B cell (primary cell): ENCODE data around the gene RPS21. TPM values are rescaled to one million over a fixed set of nuclear protein-coding genes. Genes with fewer than 3 reads are reported as not detected.

ENCODE experiments used
- ATAC-seq: fragments of 200-7000 bp; cut with Tn5 transposase; one replicate; pipeline ENCODE4 v1.10.0; 2021; ENCODE audit warnings: low read depth, mild to moderate bottlenecking, moderate number of reproducible peaks, moderate library complexity
- CTCF ChIA-PET: fragments of 350-600 bp; sonication (Branson Sonifier 250); formaldehyde crosslinking; loops from one replicate; lab custom pipeline; 2021; ENCODE audit warnings: antibody characterized with exemption, inconsistent platforms; lab: Charles Lee
- POLR2A ChIA-PET: fragments of 350-600 bp; sonication (Branson Sonifier 250); formaldehyde crosslinking; loops from one replicate; lab custom pipeline; 2021; ENCODE audit warnings: antibody characterized with exemption; lab: Charles Lee
- DNase-seq: peaks from one replicate; pipeline ENCODE4 v3.0.0; 2013
- H2AFZ ChIP-seq: 2 replicates; pipeline ENCODE4 v1.6.1; 2012; ENCODE audit warnings: mild to moderate bottlenecking, low read depth, low read length; ENCODE audit not compliant: insufficient read depth, poor library complexity, severe bottlenecking
- H3K27ac ChIP-seq, 2 donors: 1 replicate in 1 of 2; 2 replicates in 1 of 2; pipeline ENCODE4 v1.5.1; 2012 to 2013; ENCODE audit warnings: low read length in 2 of 2, mild to moderate bottlenecking in 2 of 2, moderate library complexity in 1 of 2
- H3K27me3 ChIP-seq, 4 experiments: fragments of 200-600 bp in 1 of 4; sonication (generic) in 1 of 4; replicated peaks in 1 of 4; 1 replicate in 2 of 4; 2 replicates in 2 of 4; pipeline versions ENCODE4 v1.6.1 to v1.7.0; 2013 to 2016; ENCODE audit warnings: low read length in 3 of 4, mild to moderate bottlenecking in 2 of 4, mixed read lengths in 1 of 4, moderate library complexity in 1 of 4; ENCODE audit not compliant: insufficient read depth in 4 of 4, control insufficient read depth in 3 of 4; ENCODE audit errors: control extremely low read depth in 1 of 4
- H3K36me3 ChIP-seq, 2 experiments: replicated peaks in 1 of 2; 1 replicate in 1 of 2; 2 replicates in 1 of 2; pipeline versions ENCODE4 v1.6.1 to v1.7.1; 2013; ENCODE audit warnings: low read length in 1 of 2; ENCODE audit not compliant: insufficient read depth in 2 of 2, control insufficient read depth in 1 of 2; ENCODE audit errors: control extremely low read depth in 1 of 2, extremely low read depth in 1 of 2
- H3K4me1 ChIP-seq, 2 donors: fragments of 200-600 bp in 1 of 2; sonication (generic) in 1 of 2; 1 replicate in 1 of 2; 2 replicates in 1 of 2; pipeline versions ENCODE4 v1.5.1 to v1.6.1; 2013 to 2017; ENCODE audit warnings: low read length in 2 of 2; ENCODE audit not compliant: control insufficient read depth in 2 of 2, insufficient read depth in 2 of 2
- H3K4me2 ChIP-seq: replicated peaks from 2 replicates; pipeline ENCODE3; 2012; ENCODE audit warnings: mild to moderate bottlenecking, low read depth, low read length; ENCODE audit not compliant: poor library complexity, severe bottlenecking
- H3K4me3 ChIP-seq, 5 experiments: fragments of 200-600 bp in 1 of 5; sonication (generic) in 1 of 5; 1 replicate in 3 of 5; 2 replicates in 2 of 5; pipeline versions ENCODE4 v1.5.1 to v1.7.0; 2011 to 2016; ENCODE audit warnings: low read length in 4 of 5, mild to moderate bottlenecking in 4 of 5, low read depth in 2 of 5, control low read depth in 1 of 5, moderate library complexity in 1 of 5; ENCODE audit not compliant: insufficient read depth in 1 of 5; ENCODE audit errors: control extremely low read depth in 1 of 5, extremely low read depth in 1 of 5
- H3K79me2 ChIP-seq: fragments of 200-600 bp; sonication (generic); one replicate; pipeline ENCODE4 v1.6.0; 2016; ENCODE audit warnings: low read length; ENCODE audit not compliant: control insufficient read depth, insufficient read depth
- H3K9ac ChIP-seq: fragments of 200-600 bp; sonication (generic); 2 replicates; pipeline ENCODE4 v1.6.1; 2017; ENCODE audit warnings: mild to moderate bottlenecking, low read length, moderate library complexity
- H3K9me3 ChIP-seq, 3 donors: one replicate each; pipeline versions ENCODE4 v1.6.1 to v1.7.1; 2013; ENCODE audit warnings: low read length in 2 of 3; ENCODE audit not compliant: control insufficient read depth in 2 of 3, insufficient read depth in 1 of 3; ENCODE audit errors: control extremely low read depth in 1 of 3
- H4K20me1 ChIP-seq: 2 replicates; pipeline ENCODE4 v1.6.0; 2012; ENCODE audit warnings: mild to moderate bottlenecking, low read length; ENCODE audit not compliant: insufficient read depth, control insufficient read depth, poor library complexity, severe bottlenecking
- H3K27ac Mint-ChIP-seq: one replicate; pipeline ENCODE4 v1.8.0; 2021; ENCODE audit warnings: mixed read lengths
- H3K27me3 Mint-ChIP-seq: one replicate; pipeline ENCODE4 v1.8.0; 2021; ENCODE audit warnings: mixed read lengths
- H3K4me1 Mint-ChIP-seq: one replicate; pipeline ENCODE4 v1.8.0; 2021; ENCODE audit warnings: mixed read lengths
- H3K4me3 Mint-ChIP-seq: one replicate; pipeline ENCODE4 v1.8.0; 2021; ENCODE audit warnings: mixed read lengths
- H3K9me3 Mint-ChIP-seq: one replicate; pipeline ENCODE4 v1.8.0; 2022; ENCODE audit warnings: mixed read lengths; ENCODE audit not compliant: insufficient read depth
- CTCF ChIP-seq: fragments of 200-600 bp; IDR thresholded peaks from one replicate; pipeline ENCODE4 v1.8.0; 2022; ENCODE audit warnings: antibody characterized with exemption, mild to moderate bottlenecking
- EZH2 ChIP-seq: IDR thresholded peaks from 2 replicates; pipeline ENCODE4 v1.6.1; 2012; ENCODE audit warnings: borderline replicate concordance, low read depth, mild to moderate bottlenecking, moderate library complexity, low read length; ENCODE audit not compliant: insufficient read depth, poor library complexity, severe bottlenecking
- WGBS: methylation state at CpG from one replicate; pipeline ENCODE4 v1.1.5; 2013; ENCODE audit warnings: missing lambda C conversion rate; ENCODE audit not compliant: insufficient coverage; 5-methylcytosine and 5-hydroxymethylcytosine counted together
- intact Hi-C: fragments of 100-400 bp; cut with micrococcal nuclease; formaldehyde crosslinking; loops from one replicate; pipeline ENCODE4 v1.10.0; 2022
- polyA plus RNA-seq: library from polyadenylated mRNA; depleted of rRNA; stranded (reverse); fragments of >200 nt; gene quantifications from 2 replicates; pipeline ENCODE4 v1.2.3, GENCODE V29; 2012
- total RNA-seq, 2 donors: library from RNA; stranded (reverse); fragments of 120-200 nt in 1 of 2; gene quantifications; 1 replicate in 1 of 2; 2 replicates in 1 of 2; pipeline versions ENCODE4 v1.2.3 to v1.2.4, GENCODE V29; 2013 to 2022

RPS21 gene
- total and polyA plus RNA-seq, 2 donors (not counting 1 experiment from before 2014, with no cell fraction given): 2,653 to 9,603 TPM

GRCh38 chr20:62342910-62343309 is 44.0 kb upstream of the RPS21 start:
- Histone ChIP-seq H3K4me2 (no peak overlapping the region), H3K9ac (no peak overlapping the region), H3K36me3 (no peaks in the 10 kb centered on the region), H3K79me2 (no peaks in the 10 kb centered on the region), H3K27ac (no peak overlapping the region), H3K4me1 (peaks cover 24 to 29% of the 10 kb centered on the region in 2 donors), H2AFZ (no peak overlapping the region), H3K27me3 (no peaks in the 10 kb centered on the region), H3K4me3 (no peak overlapping the region), H4K20me1 (no peaks in the 10 kb centered on the region), H3K9me3 (peaks cover 0 to 8% (median 0%) of the 10 kb centered on the region in 3 donors)
- CTCF ChIA-PET: interaction anchor here (1.5 kb wide), 1 partner anchor 42 kb away, joined by 4 read pairs; no protein-coding TSS in a partner anchor
- WGBS: 96% methylated on average over 10 of the region's 10 CpGs
- ATAC-seq (no peak), DNase-seq (no peak)
- POLR2A ChIA-PET: interaction anchor here (0.6 kb wide), 1 partner anchor 11 kb away, joined by 4 read pairs; no protein-coding TSS in a partner anchor
- Mint-ChIP-seq H3K4me3 (no peak overlapping the region), H3K4me1 (peaks cover 23% of the 10 kb centered on the region), H3K27me3 (no peaks in the 10 kb centered on the region), H3K9me3 (no peaks in the 10 kb centered on the region), H3K27ac (peak overlapping the region; percentile 3)
- intact Hi-C loops: no loop called here
- TF ChIP-seq CTCF (no peak), EZH2 (no peak)

- no peaks in the 10 kb centered on the region for H3K27me3 ChIP-seq
- no peak overlapping the region for H3K4me2 ChIP-seq
- TF ChIP-seq EZH2: no peak
- TF ChIP-seq CTCF: no peak
- H3K4me1 Mint-ChIP-seq: peaks cover 12% of the 10 kb centered on the region
- ATAC-seq: no peak
- DNase-seq: no peak
- H3K9me3 Mint-ChIP-seq: peaks cover 3% of the 10 kb centered on the region
- no peaks in the 10 kb centered on the region for H3K9me3 ChIP-seq
- no peak overlapping the region for H3K4me3 Mint-ChIP-seq
- intact Hi-C loops: no loop called here
- ChIA-PET CTCF (interaction anchor here (1.4 kb wide), 1 partner anchor 38 kb away, joined by 5 read pairs; no protein-coding TSS in a partner anchor), POLR2A (interaction anchor here (0.6 kb wide), 1 partner anchor 11 kb away, joined by 5 read pairs; no protein-coding TSS in a partner anchor)
- no peak overlapping the region for H3K4me3 ChIP-seq
- no peak overlapping the region for H2AFZ ChIP-seq
- no peak overlapping the region for H3K9ac ChIP-seq
- H3K27ac ChIP-seq: no peak overlapping the region
- H3K27ac Mint-ChIP-seq: no peak overlapping the region
- no peaks in the 10 kb centered on the region for H3K27me3 Mint-ChIP-seq
- 100% methylated on average over 1 of the region's 5 CpGs for WGBS
- H3K36me3 ChIP-seq: no peaks in the 10 kb centered on the region
- H3K79me2 ChIP-seq: no peaks in the 10 kb centered on the region
- peaks cover 12 to 17% of the 10 kb centered on the region in 2 donors for H3K4me1 ChIP-seq
- H4K20me1 ChIP-seq: no peaks in the 10 kb centered on the region
Measured at GRCh38 chr20:62344092-62344491, 42.8 kb upstream of the RPS21 start.
